ENCODE measurements around the gene BPI. TPM values are rescaled to one million over a fixed set of nuclear protein-coding genes. Genes with fewer than 3 reads are reported as not detected.
"Not testable (repeated sequence)": the region's sequence is repeated elsewhere in the genome, so short reads cannot be mapped to it uniquely, and the experiment has no call there.

Gene BPI
- polyA plus RNA-seq, 1 donor (not counting 4 experiments of a cell fraction or from before 2014, with no cell fraction given) = not detected

GRCh38 chr20:38278131-38278530 is 25.8 kb upstream of the BPI start:
- no peaks in the 10 kb centered on the region for H3K36me3 ChIP-seq (ENCODE audit: control insufficient read depth in 2 of 2, extremely low read depth in 1 of 2, insufficient read depth in 2 of 2, low read length in 2 of 2)
- no peaks in the 10 kb centered on the region for H3K9me3 ChIP-seq (ENCODE audit: control insufficient read depth, low read depth, low read length)
- no peak overlapping the region for H3K4me3 ChIP-seq (ENCODE audit: control insufficient read depth in 2 of 3, extremely low read depth in 1 of 3, insufficient read depth in 2 of 3, low read depth in 1 of 3, low read length in 3 of 3)
- H2AFZ ChIP-seq (ENCODE audit: control insufficient read depth, low read length) = no peak overlapping the region
- H3K9me1 ChIP-seq (ENCODE audit: control insufficient read depth, extremely low read depth, insufficient read depth, low read length) = no peaks in the 10 kb centered on the region
- no peak overlapping the region for H3K4me2 ChIP-seq (ENCODE audit: control insufficient read depth, extremely low read depth, insufficient read depth, low read depth, low read length)
- no peaks in the 10 kb centered on the region for H3K27me3 ChIP-seq (ENCODE audit: control insufficient read depth, extremely low read depth, insufficient read depth, low read length)
- H4K20me1 ChIP-seq (ENCODE audit: control insufficient read depth, extremely low read depth, insufficient read depth, low read length) = no peaks in the 10 kb centered on the region
- no peak overlapping the region for H3K27ac ChIP-seq (ENCODE audit: control insufficient read depth, insufficient read depth, low read length)
- peaks cover 13% of the 10 kb centered on the region for H3K4me1 ChIP-seq (ENCODE audit: control insufficient read depth, extremely low read depth, insufficient read depth, low read length)
- TF ChIP-seq CTCF (optimal IDR thresholded peaks at IDR 0.05 in 1 of 3, IDR thresholded peaks at IDR 0.05 in 1 of 3, conservative IDR thresholded peaks at IDR 0.05 in 1 of 3; ENCODE audit: extremely low read depth in 1 of 3, insufficient read depth in 2 of 3, low read length in 3 of 3) = no peak
- no peak for TF ChIP-seq EZH2 (IDR thresholded peaks at IDR 0.05; ENCODE audit: low read length)
- no peak overlapping the region for H3K9ac ChIP-seq (ENCODE audit: control insufficient read depth, extremely low read depth, insufficient read depth, low read length)
- FAIRE-seq (no peak), DNase-seq (ENCODE audit: low read depth, low spot score) (no peak)
- dilution Hi-C loops (cut with MboI; ENCODE audit: extremely low pct_ligation_motif_present, low sequenced_read_pairs) = no loop called here
- no peaks in the 10 kb centered on the region for H3K79me2 ChIP-seq (ENCODE audit: control insufficient read depth, insufficient read depth, low read length)

- dilution Hi-C loops (cut with MboI; ENCODE audit: extremely low pct_ligation_motif_present, low sequenced_read_pairs) = no loop called here
- FAIRE-seq = no peak
- H3K36me3 ChIP-seq (ENCODE audit: control insufficient read depth in 2 of 2, extremely low read depth in 1 of 2, insufficient read depth in 2 of 2, low read length in 2 of 2) = no peaks in the 10 kb centered on the region
- no peak overlapping the region for H3K9ac ChIP-seq (ENCODE audit: control insufficient read depth, extremely low read depth, insufficient read depth, low read length)
- H3K27ac ChIP-seq (ENCODE audit: control insufficient read depth, insufficient read depth, low read length) = no peak overlapping the region
- no peaks in the 10 kb centered on the region for H3K79me2 ChIP-seq (ENCODE audit: control insufficient read depth, insufficient read depth, low read length)
- peaks cover 13% of the 10 kb centered on the region for H3K4me1 ChIP-seq (ENCODE audit: control insufficient read depth, extremely low read depth, insufficient read depth, low read length)
- no peaks in the 10 kb centered on the region for H4K20me1 ChIP-seq (ENCODE audit: control insufficient read depth, extremely low read depth, insufficient read depth, low read length)
- no peak for TF ChIP-seq EZH2 (IDR thresholded peaks at IDR 0.05; ENCODE audit: low read length)
- no peaks in the 10 kb centered on the region for H3K9me1 ChIP-seq (ENCODE audit: control insufficient read depth, extremely low read depth, insufficient read depth, low read length)
- H3K4me3 ChIP-seq (ENCODE audit: control insufficient read depth in 2 of 3, extremely low read depth in 1 of 3, insufficient read depth in 2 of 3, low read depth in 1 of 3, low read length in 3 of 3) = no peak overlapping the region
- H3K27me3 ChIP-seq (ENCODE audit: control insufficient read depth, extremely low read depth, insufficient read depth, low read length) = no peaks in the 10 kb centered on the region
- no peak for DNase-seq (ENCODE audit: low read depth, low spot score)
- no peak overlapping the region for H3K4me2 ChIP-seq (ENCODE audit: control insufficient read depth, extremely low read depth, insufficient read depth, low read depth, low read length)
- no peak overlapping the region for H2AFZ ChIP-seq (ENCODE audit: control insufficient read depth, low read length)
- no peaks in the 10 kb centered on the region for H3K9me3 ChIP-seq (ENCODE audit: control insufficient read depth, low read depth, low read length)
These were observed 25.2 kb upstream of the BPI start for GRCh38 chr20:38278763-38279162.

- dilution Hi-C loops (cut with MboI; ENCODE audit: extremely low pct_ligation_motif_present, low sequenced_read_pairs); H3K79me2 ChIP-seq (ENCODE audit: control insufficient read depth, insufficient read depth, low read length); H3K36me3 ChIP-seq (ENCODE audit: control insufficient read depth in 2 of 2, extremely low read depth in 1 of 2, insufficient read depth in 2 of 2, low read length in 2 of 2); FAIRE-seq; H3K4me3 ChIP-seq (ENCODE audit: control insufficient read depth in 2 of 3, extremely low read depth in 1 of 3, insufficient read depth in 2 of 3, low read depth in 1 of 3, low read length in 3 of 3); H3K4me1 ChIP-seq (ENCODE audit: control insufficient read depth, extremely low read depth, insufficient read depth, low read length); H4K20me1 ChIP-seq (ENCODE audit: control insufficient read depth, extremely low read depth, insufficient read depth, low read length); H3K9ac ChIP-seq (ENCODE audit: control insufficient read depth, extremely low read depth, insufficient read depth, low read length); H3K9me1 ChIP-seq (ENCODE audit: control insufficient read depth, extremely low read depth, insufficient read depth, low read length); H2AFZ ChIP-seq (ENCODE audit: control insufficient read depth, low read length); H3K9me3 ChIP-seq (ENCODE audit: control insufficient read depth, low read depth, low read length); H3K27me3 ChIP-seq (ENCODE audit: control insufficient read depth, extremely low read depth, insufficient read depth, low read length); DNase-seq (ENCODE audit: low read depth, low spot score); H3K4me2 ChIP-seq (ENCODE audit: control insufficient read depth, extremely low read depth, insufficient read depth, low read depth, low read length); H3K27ac ChIP-seq (ENCODE audit: control insufficient read depth, insufficient read depth, low read length): not testable (repeated sequence)
These were observed 22.6 kb upstream of the BPI start for GRCh38 chr20:38281176-38281915.

All from keratinocyte (primary cell).